NCI-H187 treated with DMSO at 0.1 percent for 48 hours (cell line): ENCODE measurements around the gene RNU5D-1.
"Not testable (repeated sequence)": the region's sequence is repeated elsewhere in the genome, so short reads cannot be mapped to it uniquely, and the experiment has no call there.

Experiments used
- DNase-seq: peaks from one replicate; lab custom pipeline; 2025; lab: John Stamatoyannopoulos, UW

RNU5D-1 gene

DNA sequence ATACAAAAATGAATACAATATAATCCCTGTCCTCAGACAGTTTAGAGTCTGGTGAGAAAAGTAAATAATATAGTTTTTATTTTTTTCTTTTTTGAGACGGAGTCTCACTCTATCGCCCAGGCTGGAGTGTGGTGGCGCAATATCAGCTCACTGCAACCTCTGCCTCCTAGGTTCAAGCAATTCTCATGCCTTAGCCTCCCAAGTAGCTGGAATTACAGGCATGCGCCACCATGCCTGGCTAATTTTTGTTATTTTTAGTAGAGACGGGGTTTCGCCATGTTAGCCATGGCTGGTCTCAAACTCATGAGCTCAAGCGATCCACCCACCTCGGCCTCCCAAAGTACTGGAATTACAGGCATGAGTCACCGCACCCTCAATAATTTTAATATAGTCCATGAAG, 31.6 kb downstream of the RNU5D-1 start:
- DNase-seq: not testable (repeated sequence)

DNA sequence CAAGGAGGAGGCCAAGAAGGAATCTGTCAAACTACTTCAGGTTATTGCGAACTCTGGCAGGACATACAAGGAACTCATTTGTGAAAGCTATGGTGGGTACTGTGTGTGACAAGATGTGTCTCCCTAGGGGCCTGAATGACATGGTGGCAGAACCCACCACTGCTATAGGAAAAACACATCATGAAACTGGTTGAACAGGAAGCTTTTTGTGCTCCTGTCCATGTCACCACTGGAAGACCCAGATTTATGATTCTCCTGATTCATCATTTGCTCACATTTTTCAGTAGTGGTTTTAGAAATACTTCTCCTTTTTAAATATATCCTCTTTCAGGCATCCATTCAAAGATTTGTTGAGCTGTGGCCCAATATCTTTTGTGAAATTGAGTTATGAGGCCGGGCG, 32.8 kb downstream of the RNU5D-1 start:
- no peak for DNase-seq

DNA sequence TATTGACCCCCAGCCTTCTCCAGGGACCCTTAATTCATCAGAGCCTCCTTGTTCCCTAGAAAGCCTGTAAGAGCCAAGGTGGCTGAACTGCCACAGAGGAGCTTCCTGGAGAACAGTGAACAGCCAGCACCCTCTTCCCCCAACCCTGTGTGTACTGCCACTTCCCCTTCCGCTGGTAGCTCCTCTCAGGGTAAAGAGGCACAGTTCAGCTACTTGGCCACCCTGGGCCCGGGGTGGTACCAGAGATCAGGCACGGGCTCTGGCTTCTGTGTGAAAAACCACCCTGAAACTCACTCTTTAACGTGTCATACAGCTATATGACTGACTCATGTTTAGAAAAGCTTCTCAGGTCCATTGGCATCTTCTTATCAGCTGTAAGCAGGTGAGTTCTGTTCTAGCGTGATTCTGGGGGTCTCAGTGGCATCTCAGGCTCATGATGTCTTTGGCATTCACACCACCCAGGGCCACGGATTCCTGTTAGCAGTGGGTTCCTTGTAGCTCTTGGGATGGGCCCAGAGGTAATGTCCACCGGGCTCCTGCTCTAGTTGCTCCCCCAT, 34.1 kb downstream of the RNU5D-1 start:
- no peak for DNase-seq

DNA sequence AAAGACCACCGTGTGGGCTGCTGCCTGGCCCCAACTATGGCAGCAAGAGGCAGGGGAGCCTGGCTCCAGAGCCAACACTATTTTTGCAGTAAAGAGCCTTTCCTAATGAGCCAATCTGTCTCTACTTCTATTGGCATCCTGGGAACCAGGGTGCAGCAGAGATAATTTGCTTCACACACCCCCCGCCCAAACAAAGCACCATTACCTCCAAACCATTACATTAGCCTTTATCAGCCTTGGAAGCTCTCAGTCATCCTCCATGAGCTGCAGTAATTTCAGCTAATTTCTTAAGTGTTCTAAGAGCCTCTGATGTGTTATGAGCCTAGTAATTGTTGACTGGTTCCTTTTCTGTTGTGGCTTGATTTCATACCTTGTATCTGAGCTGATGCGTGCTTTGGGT, 34.9 kb downstream of the RNU5D-1 start:
- no peak for DNase-seq

DNA sequence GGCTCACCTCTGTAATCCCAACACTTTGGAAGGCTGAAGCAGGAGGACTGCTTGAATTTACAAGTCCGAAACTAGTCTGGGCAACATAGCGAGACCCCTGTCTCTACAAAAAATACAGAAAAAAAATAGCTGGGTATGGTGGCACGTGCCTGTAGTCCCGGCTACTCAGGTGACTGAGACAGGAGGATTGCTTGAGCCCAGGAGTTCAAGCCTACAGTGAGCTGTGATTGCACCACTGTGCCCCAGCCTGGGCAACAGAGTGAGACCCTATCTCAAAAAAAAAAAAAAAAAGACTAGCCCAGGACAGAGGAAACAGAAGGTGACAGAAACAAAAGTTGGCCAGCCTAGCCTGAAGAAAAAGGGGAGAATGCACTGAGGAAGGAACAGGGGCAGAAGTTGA, 35.3 kb downstream of the RNU5D-1 start:
- DNase-seq: no peak

DNA sequence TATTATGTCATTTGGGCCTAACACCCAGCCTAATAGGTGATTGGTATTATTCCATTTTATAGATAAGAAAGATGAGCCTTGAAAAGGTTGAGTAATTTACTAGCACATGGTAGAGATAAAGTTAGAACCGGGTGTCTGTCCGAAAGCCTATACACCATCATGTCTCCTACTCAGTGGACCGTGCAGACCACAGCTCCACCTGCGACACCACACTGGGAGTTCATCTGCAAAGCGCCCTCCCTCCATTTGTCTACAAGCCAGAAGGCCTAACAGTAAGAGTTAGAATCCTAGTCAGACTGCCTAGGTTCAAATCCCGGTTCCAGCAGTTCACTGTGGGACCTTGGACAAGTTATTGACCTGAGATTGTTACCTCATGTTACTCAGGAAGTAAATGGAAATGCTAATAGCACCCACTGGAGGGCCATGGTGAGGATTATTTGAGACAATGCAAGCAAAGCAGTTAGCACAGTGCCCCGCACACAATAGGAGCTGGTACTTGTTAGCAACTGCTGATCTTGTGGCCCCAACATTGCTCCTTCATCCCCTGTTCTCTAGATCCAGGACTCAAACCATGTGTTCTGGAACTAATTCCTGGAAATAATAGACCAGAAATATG, 36.0 kb downstream of the RNU5D-1 start:
- DNase-seq: no peak

DNA sequence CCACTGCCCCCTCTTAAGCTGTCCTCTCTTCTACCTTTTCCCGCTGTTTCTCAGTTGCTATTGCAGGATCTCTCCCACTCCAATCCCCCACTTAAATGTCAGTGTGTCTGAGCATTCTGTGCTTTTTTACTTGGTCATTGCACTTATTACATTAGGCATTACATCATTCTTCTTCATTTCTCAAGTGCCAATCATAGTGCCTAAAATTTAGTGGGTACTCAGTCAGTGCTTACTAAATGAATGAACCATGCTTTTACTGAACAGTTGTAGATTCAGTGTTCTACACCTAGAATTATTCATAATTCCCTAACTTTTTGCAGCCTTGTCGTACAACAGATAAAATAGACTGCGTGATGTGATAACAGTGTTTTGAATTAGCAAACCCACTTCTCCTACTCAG, 37.1 kb downstream of the RNU5D-1 start:
- DNase-seq: no peak

DNA sequence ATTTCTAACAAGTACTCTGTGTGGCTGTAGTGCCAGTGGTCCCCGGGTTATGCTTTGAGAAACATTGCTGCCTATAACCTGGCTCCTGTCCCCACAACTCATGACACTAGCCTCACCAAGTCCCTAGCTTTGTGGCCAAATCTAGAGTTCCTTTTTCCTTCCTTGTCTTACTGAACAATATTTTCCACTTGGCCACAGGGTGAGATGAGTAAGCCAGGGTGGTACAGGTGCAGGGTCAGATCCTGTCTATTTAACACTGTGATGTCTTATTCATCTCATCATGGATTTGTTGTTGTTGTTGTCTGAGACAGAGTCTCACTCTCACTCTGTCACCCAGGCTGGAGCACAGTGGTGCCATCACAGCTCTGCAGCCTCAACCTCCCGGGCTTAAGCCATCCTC, 37.8 kb downstream of the RNU5D-1 start:
- no peak for DNase-seq

DNA sequence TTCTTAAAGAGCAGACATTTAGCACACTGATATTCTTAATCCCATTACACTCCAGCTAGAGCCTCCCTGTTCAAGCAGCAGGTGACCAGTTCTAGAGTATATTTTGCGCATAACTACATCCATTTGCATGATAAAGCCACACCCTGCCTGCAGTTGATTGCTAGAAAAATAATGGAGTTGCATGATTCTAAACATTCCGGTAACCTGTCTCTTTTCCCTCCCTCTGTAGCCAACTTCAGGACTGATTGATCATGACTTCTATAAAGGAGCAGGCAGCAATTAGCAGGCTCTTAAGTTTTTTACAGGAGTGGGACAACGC, 41.6 kb downstream of the RNU5D-1 start:
- no peak for DNase-seq

DNA sequence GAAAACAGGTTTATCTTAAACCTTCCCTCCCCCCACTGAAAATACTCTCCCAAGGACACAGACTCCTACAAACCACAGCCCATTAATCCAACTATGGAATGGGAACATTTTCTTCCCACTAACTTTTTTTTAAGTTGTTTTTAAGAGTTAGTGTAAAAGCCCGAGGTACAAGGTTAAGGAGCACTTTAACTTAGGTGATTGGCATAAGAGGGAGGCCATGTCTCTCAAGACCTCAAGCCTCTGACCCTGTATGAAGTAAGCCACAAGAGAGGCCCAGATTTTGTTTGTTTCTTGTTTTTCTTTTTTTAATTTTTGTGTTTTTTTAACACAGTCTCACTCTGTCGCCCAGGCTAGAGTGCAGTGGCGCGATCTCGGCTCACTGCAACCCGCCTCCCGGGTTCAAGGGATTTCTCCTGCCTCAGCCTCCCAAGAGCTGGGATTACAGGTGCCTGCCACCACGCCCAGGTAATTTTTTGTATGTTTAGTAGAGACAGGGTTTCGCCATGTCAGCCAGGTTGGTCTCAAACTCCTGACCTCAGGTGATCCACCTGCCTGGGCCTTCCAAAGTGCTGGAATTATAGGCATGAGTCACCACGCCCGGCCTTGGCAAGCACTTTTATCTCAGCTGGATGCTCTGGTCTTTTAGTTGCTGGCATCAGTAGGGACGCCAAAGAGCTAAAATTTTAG, 42.1 kb downstream of the RNU5D-1 start:
- no peak for DNase-seq

DNA sequence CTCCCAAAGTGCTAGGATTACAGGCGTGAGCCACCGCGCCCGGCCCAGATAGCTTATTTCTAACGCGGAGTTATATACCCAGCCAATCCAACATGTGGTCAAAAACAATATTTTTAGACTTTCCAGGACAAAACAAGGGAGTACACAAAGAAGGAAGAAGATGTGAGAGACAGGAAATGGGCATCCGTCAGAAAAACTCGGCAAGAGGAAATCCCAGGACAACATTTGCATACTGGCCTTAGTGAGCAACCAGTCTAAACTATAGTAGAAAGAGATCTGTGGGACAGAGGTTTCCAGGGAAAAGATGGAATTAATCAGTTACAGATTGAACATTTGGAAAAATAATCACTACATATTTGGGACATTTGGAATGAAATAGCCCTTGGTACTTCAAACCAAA, 45.1 kb downstream of the RNU5D-1 start:
- no peak for DNase-seq

DNA sequence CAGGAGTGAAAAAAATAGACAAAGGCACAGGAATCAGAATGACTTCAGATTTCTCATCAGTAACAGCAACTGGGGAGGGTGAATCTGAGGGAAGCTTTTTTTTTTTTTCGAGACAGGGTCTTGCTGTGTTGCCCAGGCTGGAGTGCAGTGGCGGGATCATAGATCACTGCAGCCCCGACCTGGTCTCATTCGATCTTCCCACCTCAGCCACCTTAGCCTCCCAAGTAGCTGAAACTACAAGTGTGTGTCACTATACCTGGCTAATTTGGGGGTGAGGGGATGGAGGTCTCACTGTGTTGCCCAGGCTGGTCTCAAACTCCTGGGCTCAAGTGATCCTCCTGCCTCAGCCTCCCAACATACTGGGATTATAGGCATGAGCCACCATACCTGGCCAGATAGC, 45.8 kb downstream of the RNU5D-1 start:
- DNase-seq: no peak

DNA sequence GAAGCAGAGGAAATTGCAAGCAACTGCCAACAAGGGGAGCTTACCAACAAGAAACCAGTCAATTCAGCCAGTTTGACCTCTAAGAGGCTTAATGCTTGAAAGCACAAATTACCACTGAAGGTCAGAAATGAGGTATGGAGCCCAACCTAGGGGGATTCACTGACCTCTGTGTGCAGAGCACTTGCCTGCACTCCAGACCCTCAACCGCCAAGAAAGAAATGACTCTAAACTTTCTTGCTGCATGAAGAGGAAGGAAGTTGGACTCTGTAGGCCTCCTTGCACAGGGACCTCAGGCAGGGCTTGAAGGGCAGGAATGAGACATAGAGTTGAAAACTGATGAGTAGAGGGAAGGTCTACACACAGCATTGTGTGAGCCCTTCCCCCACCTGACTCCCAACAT, 46.4 kb downstream of the RNU5D-1 start:
- DNase-seq: no peak

DNA sequence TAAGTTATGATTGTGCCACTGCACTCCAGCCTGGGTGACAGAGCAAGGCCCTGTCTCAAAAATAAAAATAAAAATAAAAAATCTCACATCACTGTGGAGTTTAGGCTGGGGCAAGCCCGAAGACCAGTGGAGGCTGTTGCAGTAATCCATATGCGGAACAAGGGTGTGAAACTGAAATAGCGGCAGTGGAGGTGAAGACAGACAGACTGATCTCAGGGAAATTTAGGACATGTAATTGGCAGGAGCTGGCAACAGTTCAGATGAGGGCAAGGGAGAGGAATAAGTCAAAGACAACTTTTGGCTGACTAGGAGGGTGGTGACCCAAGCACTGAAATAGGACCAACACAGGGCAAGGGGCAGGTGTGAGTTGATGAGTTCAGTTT, 48.1 kb downstream of the RNU5D-1 start:
- no peak for DNase-seq

DNA sequence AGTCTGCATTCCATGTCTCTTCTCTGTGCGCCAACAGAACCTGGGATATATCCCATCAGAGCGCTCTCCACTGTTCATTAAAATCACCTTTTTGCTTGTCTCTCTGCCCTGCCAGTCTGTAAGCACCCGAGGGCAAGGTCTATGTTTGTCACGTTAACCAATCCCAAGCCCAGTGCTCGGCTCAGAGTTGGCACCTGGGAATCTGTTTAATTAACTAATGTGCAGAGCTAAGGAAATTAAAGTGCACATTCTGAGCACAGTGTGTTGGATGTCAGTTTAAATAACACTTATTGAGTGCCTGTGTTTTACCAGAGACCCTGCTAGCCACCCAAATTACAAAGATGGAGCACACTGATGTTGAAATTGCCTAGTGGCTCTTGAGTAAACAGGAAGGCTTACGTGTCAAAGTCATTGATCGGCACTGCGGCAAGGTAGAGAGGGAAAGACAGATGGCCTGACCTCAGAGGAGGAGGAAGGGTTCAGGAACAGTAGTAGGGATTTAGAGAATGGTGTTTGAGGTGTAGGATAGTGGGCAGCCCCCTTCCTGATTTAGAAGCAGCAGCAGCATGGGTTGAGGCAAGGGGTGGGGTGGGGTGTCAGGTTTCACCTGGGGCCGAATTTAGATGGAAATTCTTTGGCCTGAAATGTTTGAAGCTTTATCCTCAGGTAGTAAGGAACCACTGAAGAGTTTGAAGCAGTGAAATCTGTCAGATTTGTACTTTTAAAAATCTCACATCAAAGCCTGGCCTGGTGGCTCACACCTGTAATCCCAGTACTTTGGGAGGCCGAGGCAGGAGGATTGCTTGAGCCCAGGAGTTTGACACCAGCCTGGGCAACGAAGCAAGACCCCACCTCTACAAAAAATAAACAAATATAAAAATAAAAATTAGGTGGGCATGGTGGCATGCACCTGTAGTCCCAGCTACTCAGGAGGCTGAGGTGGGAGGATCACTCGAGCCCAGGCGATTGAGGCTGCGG, 48.8 kb downstream of the RNU5D-1 start:
- DNase-seq: no peak
